ENCODE measurements around the gene TGFB3. TPM values are rescaled to one million over a fixed set of nuclear protein-coding genes. Genes with fewer than 3 reads are reported as not detected.
A peak's percentile ranks its signal among the peaks of the same experiment; 100 is the strongest.

The TGFB3 gene
- total and polyA plus RNA-seq, 2 of the 13 experiments (the other 11 are each of a cell fraction or from before 2014, with no cell fraction given), result 1.4 to 2.5 TPM

GRCh38 chr14:75989134-75989533, 7.3 kb upstream of the TGFB3 start (continued):
- TF ChIP-seq ATF4 (CRISPR knock-in tag; IDR thresholded peaks at IDR 0.05) (peak in 1 of 2 experiments; percentile 59; a peak in 1 of 4 replicates), AHDC1 (CRISPR knock-in tag; IDR thresholded peaks at IDR 0.05; ENCODE audit: borderline replicate concordance) (peak; percentile 81; the same call in 1 of the 2 replicates), SKI (IDR thresholded peaks at IDR 0.05; ENCODE audit: partially characterized antibody) (peak; percentile 56), ZNF263 (CRISPR knock-in tag; IDR thresholded peaks at IDR 0.05) (no peak), SMC3 (IDR thresholded peaks at IDR 0.05; ENCODE audit: low read length) (peak; percentile 21; the same call in 1 of the 2 replicates), ERF (CRISPR knock-in tag; IDR thresholded peaks at IDR 0.05) (peak; percentile 58; the same call in 1 of the 2 replicates), ARID5B (CRISPR knock-in tag; IDR thresholded peaks at IDR 0.05) (peak; percentile 87), KDM5B (CRISPR knock-in tag; IDR thresholded peaks at IDR 0.05; ENCODE audit: borderline replicate concordance) (no peak), GABPA (IDR thresholded peaks at IDR 0.05; ENCODE audit: low read depth, low read length) (no peak), GABPA (CRISPR knock-in tag; IDR thresholded peaks at IDR 0.05; ENCODE audit: low read depth) (peak; percentile 84), YEATS2 (CRISPR knock-in tag; IDR thresholded peaks at IDR 0.05; ENCODE audit: borderline replicate concordance) (peak; percentile 56; the same call in 1 of the 2 replicates), KAT8 (CRISPR knock-in tag; IDR thresholded peaks at IDR 0.05) (peak; percentile 82), HES4 (CRISPR knock-in tag; IDR thresholded peaks at IDR 0.05; ENCODE audit: borderline replicate concordance) (no peak), ATF2 (CRISPR knock-in tag; IDR thresholded peaks at IDR 0.05) (peak; percentile 97), SOX6 (IDR thresholded peaks at IDR 0.05) (no peak), SOX6 (CRISPR knock-in tag; IDR thresholded peaks at IDR 0.05) (peak; percentile 38; the same call in 1 of the 2 replicates), FOSL2 (CRISPR knock-in tag; IDR thresholded peaks at IDR 0.05) (peak; percentile 75), ZKSCAN8 (CRISPR knock-in tag; IDR thresholded peaks at IDR 0.05; ENCODE audit: borderline replicate concordance) (0 out of 2 replicates have a peak, but pooled peaks have one; percentile 48), TAF1 (CRISPR knock-in tag; IDR thresholded peaks at IDR 0.05) (no peak), ZNF607 (CRISPR knock-in tag; IDR thresholded peaks at IDR 0.05; ENCODE audit: borderline replicate concordance) (no peak)
